GM18867 (cell line): ENCODE measurements around the gene FAM216B.
"Not testable (repeated sequence)": the region's sequence is repeated elsewhere in the genome, so short reads cannot be mapped to it uniquely, and the experiment has no call there.

Source experiments
- ATAC-seq: cut with Tn5 transposase; IDR thresholded peaks from one replicate; pipeline ENCODE4 v1.9.1; 2021; ENCODE audit warnings: mild to moderate bottlenecking, moderate library complexity; ENCODE audit not compliant: unreplicated experiment

Gene FAM216B

GRCh38 chr13:42781352-42781751 is at the start of gene FAM216B:
Gene FAM216B, plus strand, starts transcription at chr13:42781584. Its CDS starts 2,484 bp downstream, at chr13:42784068.
- ATAC-seq, result no peak

- no peak for ATAC-seq
Observed at GRCh38 chr13:42732073-42732472, 49.3 kb upstream of the FAM216B start.

- ATAC-seq, result no peak
Observed at GRCh38 chr13:42733046-42733445, 48.3 kb upstream of the FAM216B start.

GRCh38 chr13:42735010-42735409 is 46.4 kb upstream of the FAM216B start:
- no peak for ATAC-seq

GRCh38 chr13:42740753-42741152 is 40.6 kb upstream of the FAM216B start:
- no peak for ATAC-seq

- ATAC-seq, result no peak
Observed at GRCh38 chr13:42741914-42742313, 39.5 kb upstream of the FAM216B start.

- no peak for ATAC-seq
Observed at GRCh38 chr13:42745655-42746054, 35.7 kb upstream of the FAM216B start.

- ATAC-seq, result no peak
Observed at GRCh38 chr13:42746866-42747265, 34.5 kb upstream of the FAM216B start.

- ATAC-seq, result no peak
Observed at GRCh38 chr13:42747399-42747873, 33.9 kb upstream of the FAM216B start.

- ATAC-seq, result no peak
Observed at GRCh38 chr13:42750794-42751193, 30.6 kb upstream of the FAM216B start.

- peak; percentile 79 for ATAC-seq
Observed at GRCh38 chr13:42751693-42752092, 29.7 kb upstream of the FAM216B start.

GRCh38 chr13:42752731-42753130 is 28.7 kb upstream of the FAM216B start:
- no peak for ATAC-seq

- no peak for ATAC-seq
Observed at GRCh38 chr13:42753697-42754096, 27.7 kb upstream of the FAM216B start.

GRCh38 chr13:42754801-42755510 is 26.4 kb upstream of the FAM216B start:
- ATAC-seq, result no peak

- no peak for ATAC-seq
Observed at GRCh38 chr13:42757678-42758420, 23.5 kb upstream of the FAM216B start.

GRCh38 chr13:42758515-42758914 is 22.9 kb upstream of the FAM216B start:
- no peak for ATAC-seq

GRCh38 chr13:42760951-42761350 is 20.4 kb upstream of the FAM216B start:
- no peak for ATAC-seq

GRCh38 chr13:42762251-42762650 is 19.1 kb upstream of the FAM216B start:
- no peak for ATAC-seq

GRCh38 chr13:42762917-42763316 is 18.5 kb upstream of the FAM216B start:
- ATAC-seq, result no peak

GRCh38 chr13:42766016-42766415 is 15.4 kb upstream of the FAM216B start:
- no peak for ATAC-seq

GRCh38 chr13:42769650-42770049 is 11.7 kb upstream of the FAM216B start:
- ATAC-seq, result no peak

- ATAC-seq, result not testable (repeated sequence)
Observed at GRCh38 chr13:42776558-42776957, 4.8 kb upstream of the FAM216B start.
